Smooth muscle cell (in vitro differentiated cells): Measurements from ENCODE around the gene FBN2. TPM values are rescaled to one million over a fixed set of nuclear protein-coding genes. Genes with fewer than 3 reads are reported as not detected.
"Not testable (repeated sequence)": the region's sequence is repeated elsewhere in the genome, so short reads cannot be mapped to it uniquely, and the experiment has no call there.

Experiments
- DNase-seq: peaks from one replicate; lab custom pipeline; 2025; ENCODE audit not compliant: unreplicated experiment; lab: John Stamatoyannopoulos, UW
- H2AFZ ChIP-seq: fragments of 200-600 bp; sonication (generic); 2 replicates; pipeline ENCODE4 v1.6.0; 2016; ENCODE audit warnings: antibody characterized with exemption, low read depth, mild to moderate bottlenecking
- H3F3A ChIP-seq: fragments of 200-600 bp; sonication (generic); 2 replicates; pipeline ENCODE4 v1.6.0; 2017; ENCODE audit warnings: antibody characterized with exemption, low read depth
- H3K27ac ChIP-seq: fragments of 200-600 bp; sonication (generic); 2 replicates; pipeline ENCODE4 v1.5.1; 2016; ENCODE audit warnings: low read depth, mild to moderate bottlenecking
- H3K27me3 ChIP-seq: fragments of 200-600 bp; sonication (generic); 2 replicates; pipeline ENCODE4 v1.6.1; 2016; ENCODE audit warnings: low read depth, mild to moderate bottlenecking
- H3K36me3 ChIP-seq: fragments of 200-600 bp; sonication (generic); 2 replicates; pipeline ENCODE4 v1.5.1; 2016; ENCODE audit warnings: low read depth
- H3K4me1 ChIP-seq: fragments of 200-600 bp; sonication (generic); 2 replicates; pipeline ENCODE4 v1.5.1; 2016; ENCODE audit warnings: low read depth
- H3K4me2 ChIP-seq: fragments of 200-600 bp; sonication (generic); 2 replicates; pipeline ENCODE4 v1.6.0; 2016; ENCODE audit warnings: mild to moderate bottlenecking
- H3K4me3 ChIP-seq: fragments of 200-600 bp; sonication (generic); 2 replicates; pipeline ENCODE4 v1.5.1; 2016; ENCODE audit warnings: mild to moderate bottlenecking
- H3K79me2 ChIP-seq: fragments of 200-600 bp; sonication (generic); 2 replicates; pipeline ENCODE4 v1.6.0; 2016; ENCODE audit warnings: low read depth, mild to moderate bottlenecking
- H3K9ac ChIP-seq: fragments of 200-600 bp; sonication (generic); 2 replicates; pipeline ENCODE4 v1.6.0; 2016; ENCODE audit warnings: low read depth
- H3K9me3 ChIP-seq: fragments of 200-600 bp; sonication (generic); replicated peaks from 2 replicates; pipeline ENCODE4 v1.5.1; 2016; ENCODE audit warnings: low read depth
- H4K20me1 ChIP-seq: fragments of 200-600 bp; sonication (generic); 2 replicates; pipeline ENCODE4 v1.6.0; 2016; ENCODE audit warnings: low read depth
- WGBS: methylation state at CpG from one replicate; pipeline ENCODE4 v1.1.7; 2016; ENCODE audit warnings: low lambda C conversion rate; 5-methylcytosine and 5-hydroxymethylcytosine counted together
- polyA plus RNA-seq: library from polyadenylated mRNA; unstranded; fragments of >200 nt; fragmentation: Nextera tagmentation; extraction: Ambion mirVana; gene quantifications from 2 replicates; pipeline ENCODE4 v1.2.1, GENCODE V29; 2016
- total RNA-seq: library from RNA; depleted of rRNA; stranded (reverse); fragments of >200 nt; gene quantifications from 2 replicates; pipeline ENCODE4 v1.2.3, GENCODE V29; 2014
- TF ChIP-seq, protein P1 (sequence below): fragments of 200-600 bp; sonication (generic); IDR thresholded peaks from 2 replicates; pipeline ENCODE4 v1.5.1; 2017; ENCODE audit warnings: borderline replicate concordance, mild to moderate bottlenecking, antibody characterized with exemption; ENCODE audit not compliant: insufficient read depth, poor library complexity, severe bottlenecking

Gene FBN2
- total and polyA plus RNA-seq, 2 experiments from 2014 or later: 17.2 to 25.9 TPM

DNA sequence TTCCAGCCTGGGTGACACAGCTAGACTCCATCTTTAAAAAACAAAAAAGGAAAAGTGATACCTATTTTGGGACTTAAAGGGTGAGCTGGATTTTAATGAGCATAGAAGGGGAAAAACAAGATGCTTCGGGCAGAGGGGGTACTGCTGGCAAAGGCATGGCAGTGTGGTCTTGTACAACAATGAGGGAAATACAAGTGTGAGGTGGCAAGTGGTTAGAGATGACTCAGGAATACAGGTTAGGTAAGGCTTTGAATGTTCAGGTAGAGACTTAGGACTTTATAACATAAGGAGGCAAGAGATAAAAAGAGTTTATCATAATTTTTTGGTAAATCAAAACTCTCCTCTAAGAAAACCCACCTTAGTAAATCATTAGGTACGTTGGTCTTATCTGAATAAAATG is 132.9 kb downstream of the FBN2 start:
- no peaks in the 10 kb centered on the region for H3K79me2 ChIP-seq
- H3K4me2 ChIP-seq: no peak overlapping the region
- no peak for DNase-seq
- H3K36me3 ChIP-seq: no peaks in the 10 kb centered on the region
- H3K9ac ChIP-seq: no peak overlapping the region
- H3K4me3 ChIP-seq: no peak overlapping the region
- no peaks in the 10 kb centered on the region for H3K9me3 ChIP-seq
- H3F3A ChIP-seq: no peaks in the 10 kb centered on the region
- TF ChIP-seq, protein P1, sequence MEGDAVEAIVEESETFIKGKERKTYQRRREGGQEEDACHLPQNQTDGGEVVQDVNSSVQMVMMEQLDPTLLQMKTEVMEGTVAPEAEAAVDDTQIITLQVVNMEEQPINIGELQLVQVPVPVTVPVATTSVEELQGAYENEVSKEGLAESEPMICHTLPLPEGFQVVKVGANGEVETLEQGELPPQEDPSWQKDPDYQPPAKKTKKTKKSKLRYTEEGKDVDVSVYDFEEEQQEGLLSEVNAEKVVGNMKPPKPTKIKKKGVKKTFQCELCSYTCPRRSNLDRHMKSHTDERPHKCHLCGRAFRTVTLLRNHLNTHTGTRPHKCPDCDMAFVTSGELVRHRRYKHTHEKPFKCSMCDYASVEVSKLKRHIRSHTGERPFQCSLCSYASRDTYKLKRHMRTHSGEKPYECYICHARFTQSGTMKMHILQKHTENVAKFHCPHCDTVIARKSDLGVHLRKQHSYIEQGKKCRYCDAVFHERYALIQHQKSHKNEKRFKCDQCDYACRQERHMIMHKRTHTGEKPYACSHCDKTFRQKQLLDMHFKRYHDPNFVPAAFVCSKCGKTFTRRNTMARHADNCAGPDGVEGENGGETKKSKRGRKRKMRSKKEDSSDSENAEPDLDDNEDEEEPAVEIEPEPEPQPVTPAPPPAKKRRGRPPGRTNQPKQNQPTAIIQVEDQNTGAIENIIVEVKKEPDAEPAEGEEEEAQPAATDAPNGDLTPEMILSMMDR: no peak
- H3K27me3 ChIP-seq: no peaks in the 10 kb centered on the region
- no peak overlapping the region for H2AFZ ChIP-seq
- peaks cover 23% of the 10 kb centered on the region for H3K4me1 ChIP-seq
- WGBS: 93% methylated on average over 2 of the region's 2 CpGs
- no peaks in the 10 kb centered on the region for H4K20me1 ChIP-seq
- no peak overlapping the region for H3K27ac ChIP-seq

- TF ChIP-seq, protein P1: no peak
- no peak overlapping the region for H3K4me2 ChIP-seq
Observed at GRCh38 chr5:128403333-128403732, 134.7 kb downstream of the FBN2 start.

DNA sequence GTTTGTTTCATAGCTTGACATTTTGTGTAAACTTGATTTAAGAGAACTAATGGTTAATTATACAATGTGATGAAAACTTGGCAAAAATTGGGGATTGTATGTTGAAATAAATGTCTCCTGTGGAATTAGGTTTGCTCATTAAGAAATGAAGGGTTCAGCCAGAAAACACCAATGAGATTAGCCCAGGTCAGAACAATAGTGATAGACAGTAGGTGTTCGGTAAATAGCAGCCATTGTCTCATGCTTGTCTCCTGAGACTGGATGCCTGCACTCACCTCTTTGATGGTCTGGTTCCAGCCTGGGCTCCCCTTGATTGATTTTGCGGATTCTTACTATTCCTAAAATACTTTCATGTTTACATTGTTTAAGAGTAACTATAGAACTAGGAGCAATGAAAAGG is 135.5 kb downstream of the FBN2 start:
- TF ChIP-seq, protein P1: no peak
- WGBS: 92% methylated on average over 2 of the region's 2 CpGs
- H3K27ac ChIP-seq: no peak overlapping the region

More at GRCh38 chr5:128403333-128403732, 134.7 kb downstream of the FBN2 start:
- H3K9ac ChIP-seq: no peak overlapping the region
- no peaks in the 10 kb centered on the region for H3F3A ChIP-seq
- H3K36me3 ChIP-seq: no peaks in the 10 kb centered on the region
- H3K9me3 ChIP-seq: no peaks in the 10 kb centered on the region
- no peak overlapping the region for H2AFZ ChIP-seq
- H3K27ac ChIP-seq: no peak overlapping the region
- no peaks in the 10 kb centered on the region for H4K20me1 ChIP-seq
- H3K79me2 ChIP-seq: no peaks in the 10 kb centered on the region
- H3K4me3 ChIP-seq: no peak overlapping the region
- DNase-seq: no peak
- WGBS: 95% methylated on average over 4 of the region's 4 CpGs
- no peaks in the 10 kb centered on the region for H3K27me3 ChIP-seq
- H3K4me1 ChIP-seq: peaks cover 6% of the 10 kb centered on the region

GRCh38 chr5:128400766-128401165 is 137.3 kb downstream of the FBN2 start:
- not testable (repeated sequence) for H3F3A ChIP-seq, H2AFZ ChIP-seq, H3K4me3 ChIP-seq, DNase-seq, H3K9ac ChIP-seq, H3K4me1 ChIP-seq, H4K20me1 ChIP-seq, H3K27me3 ChIP-seq, H3K9me3 ChIP-seq, H3K27ac ChIP-seq, H3K4me2 ChIP-seq, H3K79me2 ChIP-seq, H3K36me3 ChIP-seq
- WGBS: 100% methylated on average over 2 of the region's 2 CpGs

More for the DNA sequence above, 135.5 kb downstream of the FBN2 start:
- Histone ChIP-seq H2AFZ (no peak overlapping the region), H4K20me1 (no peaks in the 10 kb centered on the region), H3K79me2 (no peaks in the 10 kb centered on the region), H3K36me3 (no peaks in the 10 kb centered on the region), H3K4me2 (no peak overlapping the region), H3K9me3 (no peaks in the 10 kb centered on the region), H3K4me3 (no peak overlapping the region), H3K4me1 (peaks cover 6% of the 10 kb centered on the region), H3K9ac (no peak overlapping the region), H3F3A (no peaks in the 10 kb centered on the region), H3K27me3 (no peaks in the 10 kb centered on the region)
- no peak for DNase-seq
